ENCODE measurements around the gene KDM5B.
"Not testable (repeated sequence)": the region's sequence is repeated elsewhere in the genome, so short reads cannot be mapped to it uniquely, and the experiment has no call there.

Gene KDM5B

DNA sequence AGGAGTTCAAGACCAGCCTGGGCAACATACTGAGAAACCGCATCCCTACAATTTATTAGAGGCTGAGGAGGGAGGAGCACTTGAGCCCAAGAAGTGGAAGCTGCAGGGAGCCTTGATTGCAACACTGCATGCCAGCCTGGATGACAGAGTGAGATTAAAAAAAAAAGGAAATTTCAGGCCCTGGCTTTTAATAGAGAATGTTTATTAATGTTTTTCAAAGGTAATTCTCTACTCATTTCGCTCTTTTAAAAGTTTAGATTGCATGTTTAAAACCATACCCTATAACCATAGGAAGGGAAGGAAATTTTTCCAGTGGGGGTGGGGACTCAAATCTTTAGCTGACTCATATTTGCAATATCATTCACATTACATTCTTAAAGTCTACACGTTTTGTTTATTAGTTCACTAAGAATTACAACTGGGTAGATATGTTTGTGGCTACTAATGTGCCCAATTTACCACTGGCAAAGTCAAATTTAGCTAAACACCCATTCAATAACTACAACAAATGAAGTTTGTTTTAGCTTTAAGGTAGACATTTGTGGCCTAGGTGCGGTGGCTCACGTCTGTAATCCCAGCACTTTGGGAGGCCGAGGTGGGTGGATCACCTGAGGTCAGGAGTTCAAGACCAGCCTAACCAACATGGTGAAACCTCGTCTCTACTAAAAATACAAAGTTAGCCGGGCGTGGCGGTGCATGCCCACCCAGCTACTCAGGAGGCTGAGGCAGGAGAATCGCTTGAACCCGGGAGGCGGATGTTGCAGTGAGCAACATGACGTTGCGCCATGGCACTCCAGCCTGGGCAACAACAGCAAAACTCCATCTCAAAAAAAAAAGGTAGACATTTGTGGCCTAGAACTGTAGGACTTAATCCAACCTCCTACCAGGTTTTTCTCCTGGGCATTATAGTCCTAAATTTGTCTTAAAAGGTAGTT is 5.0 kb downstream of the KDM5B start:
- 94% methylated on average over 13 of the region's 15 CpGs for WGBS
- Histone ChIP-seq H3K27me3 (ENCODE audit: insufficient read depth, low read length) (no peaks in the 10 kb centered on the region), H3K9ac (ENCODE audit: low read depth, low read length) (no peak overlapping the region), H3K4me1 (ENCODE audit: insufficient read depth, low read length) (peaks cover 43% of the 10 kb centered on the region), H3K27ac (ENCODE audit: low read depth, low read length) (no peak overlapping the region), H3K9me3 (ENCODE audit: insufficient read depth, low read depth, low read length) (no peaks in the 10 kb centered on the region), H3K36me3 (ENCODE audit: insufficient read depth, low read length) (peaks cover 17% of the 10 kb centered on the region), H3K4me3 (ENCODE audit: low read length) (no peak overlapping the region)

DNA sequence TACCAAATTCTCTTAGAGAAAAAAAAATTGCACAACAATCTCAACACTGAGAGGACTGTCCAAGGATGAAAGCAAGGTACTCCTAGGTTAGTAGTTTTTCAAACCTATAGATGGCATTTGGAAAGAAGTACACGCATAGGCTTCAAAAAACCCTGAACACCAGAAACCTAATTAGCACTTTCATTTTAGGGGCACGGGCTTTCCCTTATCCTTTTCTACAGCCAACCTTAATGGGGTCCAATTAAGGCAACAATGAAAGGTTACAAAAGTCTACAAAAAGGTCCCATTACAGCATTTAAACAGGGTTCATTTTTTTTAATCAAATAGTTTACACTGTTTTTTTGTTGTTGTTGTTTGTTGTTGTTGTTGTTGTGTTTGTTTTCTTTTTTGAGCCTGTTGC is 6.2 kb downstream of the KDM5B start:
- Histone ChIP-seq H3K36me3 (ENCODE audit: insufficient read depth, low read length) (peaks cover 17% of the 10 kb centered on the region), H3K27me3 (ENCODE audit: insufficient read depth, low read length) (no peaks in the 10 kb centered on the region), H3K4me1 (ENCODE audit: insufficient read depth, low read length) (peaks cover 43% of the 10 kb centered on the region), H3K4me3 (ENCODE audit: low read length) (no peak overlapping the region), H3K9ac (ENCODE audit: low read depth, low read length) (no peak overlapping the region), H3K9me3 (ENCODE audit: insufficient read depth, low read depth, low read length) (no peaks in the 10 kb centered on the region), H3K27ac (ENCODE audit: low read depth, low read length) (no peak overlapping the region)
- WGBS, result 90% methylated on average over 2 of the region's 2 CpGs

DNA sequence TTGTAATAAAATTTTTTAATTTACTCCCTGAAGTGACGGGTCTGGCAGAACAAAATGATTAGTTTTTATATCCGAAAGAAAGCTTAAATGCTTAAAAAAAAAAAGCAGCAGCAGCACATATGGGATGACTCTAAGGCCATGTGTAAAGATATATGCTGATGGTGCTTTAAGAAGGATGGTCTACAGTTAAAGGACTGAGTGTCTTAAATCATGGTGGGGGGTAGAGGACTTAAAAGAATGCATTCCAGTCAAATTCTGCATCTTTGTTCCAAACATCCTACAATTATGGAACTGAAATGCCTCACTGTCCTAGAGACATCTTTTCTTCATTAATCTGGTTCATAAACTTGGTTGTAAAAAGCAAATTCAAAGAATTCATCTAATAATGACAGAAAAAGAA is 7.0 kb downstream of the KDM5B start:
- Histone ChIP-seq H3K27ac (ENCODE audit: low read depth, low read length) (no peak overlapping the region), H3K36me3 (ENCODE audit: insufficient read depth, low read length) (peaks cover 21% of the 10 kb centered on the region), H3K9ac (ENCODE audit: low read depth, low read length) (no peak overlapping the region), H3K4me3 (ENCODE audit: low read length) (no peak overlapping the region), H3K4me1 (ENCODE audit: insufficient read depth, low read length) (peaks cover 42% of the 10 kb centered on the region), H3K9me3 (ENCODE audit: insufficient read depth, low read depth, low read length) (no peaks in the 10 kb centered on the region), H3K27me3 (ENCODE audit: insufficient read depth, low read length) (no peaks in the 10 kb centered on the region)
- 97% methylated on average over 2 of the region's 2 CpGs for WGBS

DNA sequence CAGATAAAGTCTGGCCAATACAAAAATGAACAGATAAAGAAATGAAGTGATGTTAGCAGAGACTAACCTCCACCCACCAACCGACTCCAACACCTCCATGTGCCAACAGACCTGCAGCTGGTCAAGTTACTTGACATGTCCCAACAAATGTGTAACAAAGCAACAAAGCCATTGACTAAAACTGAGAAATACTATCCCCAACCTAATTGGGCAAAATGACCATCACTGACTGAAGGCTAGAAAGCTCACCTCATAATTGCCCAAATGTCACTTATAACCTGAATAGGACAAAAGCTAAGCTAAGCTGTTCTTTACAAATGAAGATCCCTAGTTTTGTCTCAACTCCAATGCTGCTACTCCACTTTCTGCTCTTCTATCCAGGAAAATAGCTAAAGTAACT is 7.5 kb downstream of the KDM5B start:
- no peak overlapping the region for H3K4me3 ChIP-seq (ENCODE audit: low read length)
- peaks cover 37% of the 10 kb centered on the region for H3K4me1 ChIP-seq (ENCODE audit: insufficient read depth, low read length)
- no peak overlapping the region for H3K27ac ChIP-seq (ENCODE audit: low read depth, low read length)
- no peaks in the 10 kb centered on the region for H3K9me3 ChIP-seq (ENCODE audit: insufficient read depth, low read depth, low read length)
- 100% methylated on average over 1 of the region's 1 CpG for WGBS
- H3K9ac ChIP-seq (ENCODE audit: low read depth, low read length), result no peak overlapping the region
- H3K36me3 ChIP-seq (ENCODE audit: insufficient read depth, low read length), result peaks cover 24% of the 10 kb centered on the region
- H3K27me3 ChIP-seq (ENCODE audit: insufficient read depth, low read length), result no peaks in the 10 kb centered on the region

DNA sequence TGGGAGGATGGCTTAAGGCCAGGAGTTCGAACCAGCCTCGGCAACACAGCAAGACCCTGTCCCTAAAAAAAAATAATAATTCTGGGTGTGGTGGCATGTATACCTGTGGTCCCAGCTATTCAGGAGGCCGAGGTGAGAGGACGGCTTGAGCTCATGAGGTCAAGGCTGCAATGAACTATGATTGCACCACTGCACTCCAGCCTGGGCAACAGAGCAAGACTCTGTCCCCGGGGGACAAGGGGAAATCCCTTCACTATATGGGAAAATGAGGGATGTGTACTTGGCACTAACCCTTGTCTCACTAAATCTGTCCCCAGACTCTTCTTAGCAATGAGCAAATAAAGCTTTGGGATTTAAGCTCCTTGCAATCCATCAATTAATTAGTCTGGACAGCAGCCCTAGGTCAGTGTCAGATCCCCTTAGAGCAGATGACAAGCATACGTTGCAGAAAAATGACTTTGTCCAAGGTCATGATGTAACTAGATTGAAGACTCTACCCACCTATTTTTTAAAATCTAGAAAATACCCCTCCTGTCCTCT is 9.4 kb downstream of the KDM5B start:
- H3K4me3 ChIP-seq (ENCODE audit: low read length), result no peak overlapping the region
- peaks cover 26% of the 10 kb centered on the region for H3K36me3 ChIP-seq (ENCODE audit: insufficient read depth, low read length)
- peaks cover 20% of the 10 kb centered on the region for H3K4me1 ChIP-seq (ENCODE audit: insufficient read depth, low read length)
- H3K27ac ChIP-seq (ENCODE audit: low read depth, low read length), result no peak overlapping the region
- H3K9ac ChIP-seq (ENCODE audit: low read depth, low read length), result no peak overlapping the region
- WGBS, result 98% methylated on average over 6 of the region's 6 CpGs
- no peaks in the 10 kb centered on the region for H3K9me3 ChIP-seq (ENCODE audit: insufficient read depth, low read depth, low read length)
- H3K27me3 ChIP-seq (ENCODE audit: insufficient read depth, low read length), result no peaks in the 10 kb centered on the region

DNA sequence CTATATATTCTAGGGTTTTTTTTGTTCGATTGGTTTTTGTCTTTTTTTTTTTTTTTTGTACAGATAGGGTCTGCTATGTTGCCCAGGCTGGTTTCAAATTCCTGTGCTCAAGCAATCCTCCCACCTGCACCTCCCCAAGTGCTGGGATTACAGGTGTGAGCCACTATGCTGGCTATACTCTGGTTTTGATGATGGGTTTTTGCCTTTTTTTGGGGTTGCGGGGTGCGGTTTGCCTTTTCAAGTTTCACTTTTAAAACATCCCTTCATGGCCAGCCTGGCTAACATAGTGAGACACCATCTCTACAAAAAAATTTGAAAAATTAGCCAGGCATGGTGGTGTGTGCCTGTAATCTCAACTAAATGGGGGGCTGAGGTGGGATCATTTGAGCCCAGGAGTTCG is 10.0 kb downstream of the KDM5B start:
- Histone ChIP-seq H3K4me1 (ENCODE audit: insufficient read depth, low read length) (peaks cover 17% of the 10 kb centered on the region), H3K9ac (ENCODE audit: low read depth, low read length) (no peak overlapping the region), H3K27me3 (ENCODE audit: insufficient read depth, low read length) (no peaks in the 10 kb centered on the region), H3K9me3 (ENCODE audit: insufficient read depth, low read depth, low read length) (no peaks in the 10 kb centered on the region), H3K27ac (ENCODE audit: low read depth, low read length) (no peak overlapping the region), H3K4me3 (ENCODE audit: low read length) (no peak overlapping the region), H3K36me3 (ENCODE audit: insufficient read depth, low read length) (peaks cover 26% of the 10 kb centered on the region)
- 97% methylated on average over 4 of the region's 4 CpGs for WGBS

DNA sequence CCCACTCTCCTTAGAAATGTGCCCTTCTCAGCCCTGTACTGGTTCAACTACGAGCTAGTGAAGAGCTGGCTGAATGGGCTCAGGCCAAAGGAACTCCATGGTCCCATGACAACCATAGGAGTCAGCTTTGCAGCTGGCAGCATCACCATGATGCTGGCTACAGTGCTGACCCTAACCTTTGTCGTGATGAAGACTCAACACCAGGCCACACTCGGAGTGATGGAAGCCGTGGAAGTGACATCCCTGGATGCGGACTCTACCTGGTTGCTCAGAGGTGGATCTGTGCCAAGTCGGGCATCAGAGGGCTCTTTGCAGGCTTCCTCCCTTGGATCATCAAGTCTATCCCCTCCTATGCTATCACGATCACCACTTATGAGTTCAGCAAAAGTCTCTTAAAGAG is 11.6 kb downstream of the KDM5B start:
- WGBS, result 93% methylated on average over 7 of the region's 7 CpGs
- peaks cover 6% of the 10 kb centered on the region for H3K4me1 ChIP-seq (ENCODE audit: insufficient read depth, low read length)
- H3K36me3 ChIP-seq (ENCODE audit: insufficient read depth, low read length), result peaks cover 26% of the 10 kb centered on the region

DNA sequence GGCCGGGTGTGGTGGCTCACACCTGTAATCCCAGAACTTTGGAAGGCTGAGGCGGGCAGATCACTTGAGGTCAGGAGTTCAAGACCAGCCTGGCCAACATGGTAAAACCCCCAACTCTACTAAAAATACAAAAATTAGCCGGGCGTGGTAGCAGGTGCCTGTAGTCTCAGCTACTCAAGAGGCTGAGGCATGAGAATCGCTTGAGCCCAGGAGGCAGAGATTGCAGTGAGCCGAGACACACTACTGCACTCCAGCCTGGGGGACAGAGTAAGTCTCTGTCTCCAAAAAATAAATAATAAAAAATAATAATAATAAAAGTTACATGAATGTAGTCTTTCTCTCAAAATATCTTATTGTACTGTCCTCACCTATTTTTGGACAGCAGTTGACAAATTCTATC is 13.3 kb downstream of the KDM5B start:
- 92% methylated on average over 6 of the region's 6 CpGs for WGBS
- not testable (repeated sequence) for H3K27me3 ChIP-seq (ENCODE audit: insufficient read depth, low read length); H3K9me3 ChIP-seq (ENCODE audit: insufficient read depth, low read depth, low read length); H3K4me1 ChIP-seq (ENCODE audit: insufficient read depth, low read length); H3K4me3 ChIP-seq (ENCODE audit: low read length); H3K27ac ChIP-seq (ENCODE audit: low read depth, low read length); H3K9ac ChIP-seq (ENCODE audit: low read depth, low read length)
- peaks cover 20% of the 10 kb centered on the region for H3K36me3 ChIP-seq (ENCODE audit: insufficient read depth, low read length)

More for the DNA sequence above, 11.6 kb downstream of the KDM5B start:
- Histone ChIP-seq H3K9ac (ENCODE audit: low read depth, low read length) (no peak overlapping the region), H3K27ac (ENCODE audit: low read depth, low read length) (no peak overlapping the region), H3K27me3 (ENCODE audit: insufficient read depth, low read length) (no peaks in the 10 kb centered on the region), H3K9me3 (ENCODE audit: insufficient read depth, low read depth, low read length) (no peaks in the 10 kb centered on the region), H3K4me3 (ENCODE audit: low read length) (no peak overlapping the region)

DNA sequence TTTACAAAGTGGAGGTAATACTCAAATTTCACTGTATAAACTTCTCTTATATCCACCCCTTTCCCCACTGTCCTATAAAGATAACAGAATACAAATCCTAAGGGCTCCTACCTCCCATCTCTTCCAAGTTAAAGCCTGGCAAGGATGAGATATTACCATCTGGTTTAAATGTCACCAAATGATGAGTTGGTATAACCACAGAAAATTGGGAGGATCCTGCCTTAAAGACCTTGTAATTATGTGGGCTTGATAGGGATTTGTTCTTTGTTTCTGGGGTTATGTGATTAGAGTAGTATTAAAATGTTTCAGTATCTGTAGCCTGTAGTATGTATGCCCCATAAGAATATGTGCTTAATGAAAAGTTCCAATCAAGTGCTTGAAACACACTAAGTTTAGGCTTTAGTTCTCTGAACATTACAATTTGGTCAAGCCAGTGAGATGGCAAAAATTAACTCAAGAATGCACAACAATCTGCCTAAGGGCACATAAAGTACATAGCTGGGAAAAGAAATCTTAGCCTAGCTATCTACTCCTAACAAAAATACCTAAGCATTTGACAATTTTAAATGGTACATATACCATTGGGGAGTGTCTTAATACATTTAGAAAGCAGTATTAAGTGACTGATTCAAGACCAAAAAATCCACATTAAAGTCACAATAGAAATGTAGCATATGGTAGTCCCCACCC is 14.0 kb downstream of the KDM5B start:
- Histone ChIP-seq H3K27ac (ENCODE audit: low read depth, low read length) (no peak overlapping the region), H3K27me3 (ENCODE audit: insufficient read depth, low read length) (no peaks in the 10 kb centered on the region), H3K9me3 (ENCODE audit: insufficient read depth, low read depth, low read length) (no peaks in the 10 kb centered on the region), H3K4me3 (ENCODE audit: low read length) (no peak overlapping the region), H3K36me3 (ENCODE audit: insufficient read depth, low read length) (peaks cover 17% of the 10 kb centered on the region), H3K9ac (ENCODE audit: low read depth, low read length) (no peak overlapping the region), H3K4me1 (ENCODE audit: insufficient read depth, low read length) (no peaks in the 10 kb centered on the region; the same call in 1 of the 2 replicates)

DNA sequence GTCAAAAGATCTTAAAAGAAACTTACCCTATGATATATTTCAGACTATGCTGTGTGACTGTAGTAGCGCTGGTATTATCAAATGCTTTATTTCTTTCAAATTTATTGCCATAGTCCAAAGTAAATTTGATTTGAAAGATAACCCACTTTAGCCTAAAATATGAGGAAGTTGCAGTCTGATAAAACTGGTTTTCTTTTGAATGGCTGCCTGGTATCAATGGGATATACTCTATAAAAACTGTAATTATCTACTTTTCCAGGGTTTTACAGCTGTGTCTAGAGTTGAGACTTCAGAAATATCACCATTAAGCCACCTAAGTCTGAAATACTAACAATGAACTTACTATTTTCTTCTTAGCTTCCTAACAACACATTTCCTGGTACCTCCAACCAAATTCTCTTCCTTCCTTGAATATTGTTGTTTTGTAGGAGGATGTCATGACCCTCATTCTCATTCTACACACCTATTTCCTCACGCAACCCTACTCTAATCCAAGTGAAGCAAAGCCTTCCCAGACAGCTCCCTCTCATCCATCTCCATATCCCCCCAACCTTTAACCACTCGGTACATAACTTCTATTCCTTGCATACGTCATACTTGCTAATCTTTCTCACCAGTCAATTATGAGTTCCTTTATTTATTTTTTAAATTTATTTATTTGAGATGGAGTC is 17.0 kb downstream of the KDM5B start:
- WGBS, result 87% methylated on average over 3 of the region's 4 CpGs

DNA sequence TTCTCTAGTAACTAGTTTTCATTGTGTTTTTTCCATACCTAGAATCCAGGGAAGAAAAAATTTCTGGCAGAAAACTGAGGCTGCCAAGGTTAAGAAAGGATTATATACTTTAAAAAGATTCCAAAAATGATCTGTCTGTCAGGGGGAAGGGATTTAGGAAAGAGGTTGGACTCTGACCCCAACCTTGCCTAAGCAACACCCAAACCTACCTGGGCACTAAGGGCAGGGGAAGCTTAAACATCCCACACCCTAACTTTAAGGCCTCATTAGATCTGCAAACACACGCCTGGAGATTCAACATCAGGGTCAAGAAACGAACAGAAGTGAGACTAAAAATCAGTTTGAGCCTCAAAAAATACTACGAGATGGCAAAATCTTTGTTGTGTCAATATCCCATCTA is 19.4 kb downstream of the KDM5B start:
- Histone ChIP-seq H3K9me3 (ENCODE audit: insufficient read depth, low read depth, low read length) (no peaks in the 10 kb centered on the region), H3K9ac (ENCODE audit: low read depth, low read length) (no peak overlapping the region), H3K27me3 (ENCODE audit: insufficient read depth, low read length) (no peaks in the 10 kb centered on the region), H3K27ac (ENCODE audit: low read depth, low read length) (no peak overlapping the region), H3K4me1 (ENCODE audit: insufficient read depth, low read length) (no peaks in the 10 kb centered on the region; the same call in 1 of the 2 replicates), H3K4me3 (ENCODE audit: low read length) (no peak overlapping the region), H3K36me3 (ENCODE audit: insufficient read depth, low read length) (peaks cover 2% of the 10 kb centered on the region; the same call in 1 of the 2 replicates)
- 95% methylated on average over 3 of the region's 3 CpGs for WGBS

More for the DNA sequence above, 17.0 kb downstream of the KDM5B start:
- Histone ChIP-seq H3K36me3 (ENCODE audit: insufficient read depth, low read length) (peaks cover 5% of the 10 kb centered on the region; the same call in 1 of the 2 replicates), H3K27ac (ENCODE audit: low read depth, low read length) (no peak overlapping the region), H3K27me3 (ENCODE audit: insufficient read depth, low read length) (no peaks in the 10 kb centered on the region), H3K4me3 (ENCODE audit: low read length) (no peak overlapping the region), H3K9ac (ENCODE audit: low read depth, low read length) (no peak overlapping the region), H3K9me3 (ENCODE audit: insufficient read depth, low read depth, low read length) (no peaks in the 10 kb centered on the region), H3K4me1 (ENCODE audit: insufficient read depth, low read length) (no peaks in the 10 kb centered on the region; the same call in 1 of the 2 replicates)

Measured in HUES64 (cell line).